ENCODE measurements around the gene DPH1.

The DPH1 gene

DNA sequence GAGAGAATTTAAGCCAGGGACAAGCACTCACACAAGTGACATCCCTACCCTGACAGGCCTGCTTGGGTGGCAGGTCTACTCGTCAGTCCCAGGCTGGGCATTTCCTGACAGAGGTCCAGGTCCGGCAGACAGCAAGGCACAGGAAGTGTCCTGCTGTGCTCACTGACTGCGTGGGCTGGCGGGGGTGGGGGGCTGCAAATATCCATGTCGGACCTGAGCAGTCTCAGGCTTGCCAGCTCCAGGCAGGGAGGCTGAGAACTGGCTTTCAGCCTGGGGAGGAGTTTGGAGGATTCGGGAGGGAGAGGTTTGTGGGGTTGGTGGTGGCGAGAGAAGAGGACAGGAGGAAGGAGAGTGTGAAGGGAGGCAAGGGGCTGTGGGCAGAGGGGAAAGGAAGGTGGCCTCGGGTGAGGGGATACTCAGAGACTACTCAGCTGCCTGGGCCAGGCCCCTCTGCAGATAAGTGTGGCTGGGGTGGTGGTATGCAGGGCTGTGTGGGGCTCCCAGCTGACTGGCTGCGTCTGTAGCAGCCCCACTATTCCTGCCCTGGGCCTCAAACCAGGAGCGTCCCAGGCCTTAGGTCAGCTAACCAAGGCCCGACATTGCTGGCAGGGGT is 32.7 kb downstream of the DPH1 start:
- DNase-seq (ENCODE audit: low read depth in 3 of 3) = no peak

DNA sequence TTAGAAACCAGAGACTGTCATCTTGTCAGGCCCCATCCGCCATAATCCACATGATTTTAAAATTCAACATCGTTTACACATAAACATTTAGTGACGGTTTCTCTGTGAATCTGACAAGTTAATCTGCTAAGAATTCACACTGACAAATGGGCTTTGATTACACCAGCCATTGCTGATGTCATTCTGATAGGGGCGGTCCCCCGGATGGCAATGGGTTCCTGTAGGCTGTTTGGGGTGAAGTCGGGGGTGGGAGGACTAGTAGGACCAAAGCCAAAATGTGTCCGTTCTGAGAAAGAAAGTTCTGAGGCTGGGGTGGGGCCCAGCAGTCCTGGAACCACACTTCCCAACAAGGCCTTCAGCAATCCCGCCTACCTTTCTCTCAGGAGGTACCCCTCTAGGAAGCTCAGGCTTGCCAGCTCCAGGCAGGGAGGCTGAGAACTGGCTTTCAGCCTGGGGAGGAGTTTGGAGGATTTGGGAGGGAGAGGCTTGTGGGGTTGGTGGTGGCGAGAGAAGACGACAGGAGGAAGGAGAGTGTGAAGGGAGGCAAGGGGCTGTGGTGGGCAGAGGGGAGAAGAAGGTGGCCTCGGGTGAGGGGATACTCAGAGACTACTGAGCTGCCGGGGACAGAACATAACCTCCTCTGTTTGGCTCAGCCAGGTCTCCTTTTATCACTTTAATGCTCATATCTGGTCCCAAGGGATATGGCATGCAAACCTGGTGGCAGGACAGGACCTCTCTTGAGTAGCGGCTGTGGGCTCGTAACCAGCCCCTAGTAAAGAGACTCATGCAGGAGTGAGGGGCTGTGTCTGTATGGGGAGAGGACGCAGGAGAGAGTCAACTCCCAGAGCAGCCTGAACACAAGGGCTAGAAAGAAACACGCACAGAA is 33.6 kb downstream of the DPH1 start:
- no peak for DNase-seq (ENCODE audit: low read depth in 3 of 3)

DNA sequence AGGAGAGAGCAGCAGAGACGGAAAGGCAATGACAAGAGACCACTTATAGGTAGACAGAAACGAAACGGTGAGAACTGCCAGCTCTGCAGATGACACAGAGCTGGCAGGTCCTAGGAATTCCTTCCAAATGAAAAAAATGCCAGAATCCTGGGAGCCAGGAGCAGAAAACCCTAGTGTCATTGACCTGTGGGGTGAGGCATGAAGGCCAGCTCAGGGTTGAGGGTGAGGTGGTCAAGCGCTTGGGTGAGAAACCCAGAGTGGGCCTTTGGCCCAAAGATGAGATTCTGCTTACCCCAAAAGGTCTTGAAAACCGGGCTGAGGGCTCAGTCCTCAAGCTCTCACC is 34.2 kb downstream of the DPH1 start:
- no peak for DNase-seq (ENCODE audit: low read depth in 3 of 3)

DNA sequence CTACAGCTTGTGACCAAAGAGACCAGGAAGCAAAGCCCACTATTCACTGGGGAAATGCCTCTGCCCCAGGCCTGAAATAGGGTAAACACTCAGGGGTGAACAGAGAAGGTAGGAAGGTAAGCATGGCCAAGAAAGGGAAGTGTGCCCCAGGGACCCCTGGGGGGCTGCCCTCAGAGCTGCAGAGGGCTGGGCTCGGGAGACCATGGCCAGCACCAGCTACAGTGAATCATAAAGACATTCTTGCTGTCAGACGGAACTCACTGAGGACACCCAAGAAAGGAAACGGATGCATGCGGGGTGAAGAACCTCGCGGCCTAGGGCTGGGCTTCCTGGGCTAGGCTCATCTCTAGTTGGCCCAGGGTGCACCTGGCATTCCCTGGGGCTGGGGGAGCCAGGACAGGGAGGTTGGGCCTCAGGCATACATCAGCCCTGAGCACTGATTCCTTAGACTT is 34.6 kb downstream of the DPH1 start:
- DNase-seq (ENCODE audit: low read depth in 3 of 3) = no peak

DNA sequence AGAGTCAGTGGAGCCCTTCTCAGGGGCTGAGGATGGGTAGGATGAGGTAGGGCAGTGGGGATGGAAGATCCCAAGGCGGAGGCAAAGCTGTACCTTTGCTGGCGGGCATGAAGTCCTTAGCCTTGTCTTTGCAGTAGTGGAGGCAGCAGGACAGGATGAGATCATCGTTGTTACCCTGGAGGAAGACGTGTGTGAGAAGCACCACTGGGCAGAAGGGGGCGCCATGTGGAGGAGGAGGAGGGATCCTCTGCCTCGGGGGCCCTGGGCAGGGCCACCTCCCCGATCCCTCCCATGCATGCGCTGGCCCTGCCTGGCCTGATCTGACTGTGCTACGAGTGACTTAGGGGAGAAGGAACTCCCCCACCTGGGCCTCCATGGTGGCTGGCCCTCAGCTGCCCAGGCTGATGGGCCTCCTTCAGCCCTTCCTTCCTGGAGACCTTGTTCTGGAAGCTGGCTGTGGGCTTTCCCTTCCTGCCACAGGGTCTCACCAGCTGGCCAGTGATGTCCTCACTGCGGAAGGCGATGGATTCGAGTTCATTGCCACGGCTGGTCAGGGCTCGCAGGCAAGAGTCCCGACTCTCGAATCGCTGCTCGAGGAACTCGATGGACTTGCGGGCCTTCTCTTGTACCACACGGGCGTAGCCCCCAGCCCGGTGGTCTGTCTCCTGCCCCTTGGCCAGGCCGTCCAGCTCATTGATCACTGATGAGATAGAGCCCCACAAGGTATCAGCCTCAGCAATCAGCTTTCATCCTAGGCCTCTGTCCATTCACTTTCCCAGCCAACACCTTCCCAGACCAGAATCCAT is 35.2 kb downstream of the DPH1 start:
- peak in 1 of 3 donors; percentile 51 for DNase-seq (ENCODE audit: low read depth in 3 of 3)

DNA sequence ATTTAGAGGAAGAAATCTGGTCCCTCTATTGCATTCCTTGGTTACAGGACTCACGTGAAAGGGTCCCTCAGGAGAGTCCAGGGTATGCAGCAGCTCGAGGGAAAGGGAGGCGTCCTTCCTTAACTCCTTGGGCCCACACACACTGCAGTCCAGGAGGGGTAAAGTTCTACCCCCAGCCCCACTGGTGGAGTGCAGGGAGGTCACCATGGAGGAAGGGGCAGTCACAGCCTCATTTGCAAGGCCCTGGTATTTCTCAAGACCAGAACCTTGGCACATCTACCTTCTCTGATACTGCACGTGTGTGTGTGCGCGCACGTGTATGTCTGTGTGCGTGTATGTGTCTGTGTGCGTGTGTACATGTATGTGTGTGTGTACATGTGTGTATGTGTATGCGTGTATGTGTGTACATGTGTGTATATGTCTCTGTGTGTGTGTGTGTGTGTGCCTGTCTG is 36.0 kb downstream of the DPH1 start:
- DNase-seq (ENCODE audit: low read depth in 3 of 3) = no peak

DNA sequence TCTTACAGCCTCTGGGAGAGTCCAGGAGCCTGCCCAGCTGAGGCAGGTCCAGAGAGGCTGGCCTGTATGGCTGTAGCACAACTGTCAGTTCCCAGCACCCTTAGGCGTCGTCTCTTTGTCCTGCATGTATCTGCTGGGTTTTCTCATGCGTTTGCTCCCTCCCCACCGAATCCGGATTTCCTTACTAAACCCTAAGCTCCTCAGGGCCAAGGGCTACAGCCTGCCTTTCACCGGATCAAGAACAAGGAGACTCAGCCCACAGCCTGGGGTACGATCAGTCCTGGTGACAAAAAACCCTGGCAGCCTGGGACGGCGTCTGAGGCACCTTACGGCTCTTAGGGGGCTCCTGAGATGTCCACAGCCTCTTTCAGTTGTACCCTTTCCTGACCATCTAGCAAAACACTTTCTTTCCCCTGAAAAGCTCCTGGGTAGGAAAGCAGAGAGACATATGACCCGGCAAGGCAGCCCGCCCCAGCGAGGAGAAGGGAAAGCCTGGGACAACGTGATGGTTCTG is 37.2 kb downstream of the DPH1 start:
- DNase-seq (ENCODE audit: low read depth in 3 of 3) = no peak

DNA sequence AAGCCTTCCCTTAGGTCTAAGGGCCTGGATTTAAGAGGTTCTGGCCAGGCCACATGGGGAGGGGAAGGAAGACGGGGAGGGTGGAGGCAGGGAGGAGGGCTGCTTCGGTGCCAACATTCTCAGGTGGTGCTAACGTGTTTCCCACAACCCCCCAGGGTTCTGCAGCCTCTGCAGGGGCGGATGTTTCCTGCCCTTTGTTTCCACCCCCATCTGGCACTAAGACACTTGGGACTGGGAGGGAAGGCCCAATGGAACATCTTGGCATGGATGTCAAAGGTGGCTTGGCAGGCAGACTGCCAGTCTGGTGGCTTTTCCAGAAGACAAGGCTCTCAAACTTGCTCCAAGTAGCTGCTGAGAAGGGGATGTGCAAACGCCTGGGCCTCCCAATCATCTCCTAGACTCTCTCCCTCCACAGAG is 37.7 kb downstream of the DPH1 start:
- DNase-seq (ENCODE audit: low read depth in 3 of 3) = no peak

DNA sequence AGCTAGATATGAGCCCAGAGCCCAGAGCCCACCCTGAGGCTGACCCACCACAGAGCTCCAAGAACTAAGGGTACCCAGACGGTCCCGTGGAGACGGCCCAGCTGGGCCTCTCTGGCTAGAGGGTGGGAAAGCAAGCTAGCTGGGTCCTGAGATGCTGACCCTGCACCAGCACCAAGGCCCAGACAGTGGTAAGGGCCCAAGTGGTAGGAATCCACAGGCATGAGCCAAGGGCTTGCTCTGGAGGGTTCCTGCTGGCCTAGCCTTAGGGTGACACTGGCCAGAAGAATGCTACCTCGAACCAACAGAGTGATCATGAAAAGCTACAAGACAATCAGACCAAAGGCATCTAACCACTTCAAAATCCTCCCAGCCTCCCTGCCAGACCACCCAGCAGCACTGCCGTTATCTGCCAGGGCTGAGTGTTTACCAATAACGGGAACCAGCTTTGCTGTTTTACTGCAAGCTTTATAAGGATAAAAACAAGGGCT is 38.1 kb downstream of the DPH1 start:
- DNase-seq (ENCODE audit: low read depth in 3 of 3) = no peak

DNA sequence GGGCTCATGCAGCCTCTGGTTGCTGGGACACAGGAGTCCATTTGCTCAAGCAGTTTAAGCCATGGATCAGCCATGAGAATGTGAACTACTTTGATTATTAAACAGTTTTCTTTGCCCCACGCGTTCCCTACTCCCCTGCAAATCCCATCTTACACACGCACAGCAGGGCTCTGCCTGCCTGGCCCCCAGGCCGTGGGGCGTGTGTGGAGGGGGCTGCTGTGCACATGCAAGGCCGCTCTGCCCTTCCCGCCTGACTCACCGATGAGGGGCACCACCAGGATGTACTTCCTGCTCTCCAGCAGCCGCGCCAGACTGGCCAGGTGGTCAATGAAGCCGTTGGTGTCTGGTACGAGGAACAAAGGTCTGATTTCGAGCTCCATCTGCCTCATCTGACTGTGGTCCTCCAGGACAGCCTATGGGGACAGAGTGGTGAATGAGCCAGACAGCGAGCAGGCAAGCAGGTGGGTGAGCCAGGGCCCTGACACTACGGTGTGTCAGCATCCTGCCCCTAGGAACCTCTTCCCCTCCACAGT is 38.6 kb downstream of the DPH1 start:
- no peak for DNase-seq (ENCODE audit: low read depth in 3 of 3)

DNA sequence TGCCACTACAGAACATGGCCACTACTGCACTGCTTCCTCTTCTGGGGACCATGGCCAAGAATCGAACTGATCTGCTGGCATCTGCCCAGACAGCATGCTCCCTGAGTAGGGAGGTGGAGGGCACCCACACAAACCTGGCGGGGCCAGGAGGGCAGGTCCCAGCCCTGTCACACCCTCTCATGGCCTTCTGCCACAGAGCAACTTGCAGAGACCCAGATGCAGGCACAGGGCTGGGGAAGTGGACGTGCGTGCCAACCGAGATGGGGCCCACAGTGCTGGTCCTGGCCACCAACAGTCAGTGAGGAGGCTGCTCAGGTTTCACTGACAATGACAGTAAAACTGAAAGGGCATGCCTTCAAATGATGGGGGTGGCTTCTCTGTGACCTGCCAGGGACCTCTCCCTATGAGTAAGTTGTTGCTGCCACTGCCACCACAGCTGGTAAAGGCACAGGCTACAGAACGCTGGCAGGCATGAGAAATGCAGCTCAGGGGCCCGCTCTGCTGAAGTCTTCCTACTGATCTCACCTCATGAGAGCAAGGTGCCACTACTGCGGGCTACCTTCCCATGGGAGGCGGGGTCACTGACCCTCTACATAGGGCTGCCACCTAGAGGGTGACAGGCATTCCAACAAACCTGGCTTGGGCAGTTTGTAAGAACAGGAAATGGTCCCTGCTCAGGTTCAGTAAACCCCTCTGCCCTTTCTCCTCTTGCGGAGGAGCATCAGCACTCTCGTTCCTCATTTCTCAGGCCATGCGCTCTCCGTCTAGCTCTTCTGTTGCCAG is 40.5 kb downstream of the DPH1 start:
- DNase-seq (ENCODE audit: low read depth in 3 of 3) = peak in 2 of 3 donors; percentile 69 to 78

DNA sequence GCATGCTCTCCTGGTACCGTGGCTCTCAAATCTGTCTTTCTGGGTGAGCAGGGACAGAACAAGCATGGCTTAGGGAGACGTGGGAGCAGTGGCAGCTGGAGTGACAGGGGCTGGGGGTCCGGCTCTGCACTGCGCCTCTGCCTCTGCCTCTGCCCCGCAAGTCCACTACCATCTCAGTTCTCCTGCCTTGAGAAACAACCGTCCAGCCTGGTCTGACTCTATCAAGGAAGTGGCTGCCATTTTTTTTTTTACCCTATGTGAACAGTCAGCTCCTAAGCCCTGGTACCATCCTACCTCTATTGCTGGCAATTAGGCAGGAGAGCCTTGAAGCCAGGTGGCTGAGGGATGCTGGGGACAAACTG is 41.1 kb downstream of the DPH1 start:
- DNase-seq (ENCODE audit: low read depth in 3 of 3) = no peak

DNA sequence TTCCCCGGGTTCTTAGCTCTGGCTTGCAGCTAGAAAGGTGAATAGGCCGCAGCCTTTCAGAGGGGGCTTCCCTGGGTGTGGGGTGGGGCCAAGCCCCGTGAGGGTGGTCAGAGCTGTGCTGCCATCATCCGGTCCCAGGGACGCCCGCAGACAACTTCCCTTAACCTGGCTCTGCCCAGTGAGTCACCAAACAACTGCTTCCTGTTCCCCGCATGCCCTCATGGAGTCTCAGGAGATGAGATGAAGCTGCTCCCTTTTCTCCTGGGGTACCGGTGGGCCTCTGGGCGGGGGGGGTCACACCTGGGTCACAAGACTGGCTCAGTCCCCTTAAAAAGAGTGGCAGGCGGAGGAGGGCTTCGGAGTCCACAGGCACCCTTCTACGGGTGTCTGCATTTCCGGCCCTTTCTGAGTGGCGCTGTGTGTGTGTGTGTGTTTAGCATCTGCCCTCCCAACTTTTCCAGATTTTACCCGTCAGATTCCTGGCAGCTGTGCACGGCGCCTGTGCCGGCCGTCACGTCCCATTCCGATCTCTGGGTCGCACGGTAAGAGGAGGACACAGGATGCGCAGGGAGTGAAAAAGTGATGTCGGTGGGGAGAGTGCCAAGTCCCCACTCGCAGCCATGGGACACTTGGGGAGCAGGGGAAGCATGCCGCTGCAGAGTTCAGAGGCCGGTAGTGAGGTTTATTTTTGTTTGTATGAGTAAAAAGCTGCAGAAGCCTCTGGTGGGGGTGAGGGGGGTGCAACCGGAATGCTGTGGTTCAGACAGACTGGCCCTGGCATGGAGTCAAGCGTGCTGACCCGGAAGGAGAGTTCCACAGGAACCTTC is 41.7 kb downstream of the DPH1 start:
- no peak for DNase-seq (ENCODE audit: low read depth in 3 of 3)

DNA sequence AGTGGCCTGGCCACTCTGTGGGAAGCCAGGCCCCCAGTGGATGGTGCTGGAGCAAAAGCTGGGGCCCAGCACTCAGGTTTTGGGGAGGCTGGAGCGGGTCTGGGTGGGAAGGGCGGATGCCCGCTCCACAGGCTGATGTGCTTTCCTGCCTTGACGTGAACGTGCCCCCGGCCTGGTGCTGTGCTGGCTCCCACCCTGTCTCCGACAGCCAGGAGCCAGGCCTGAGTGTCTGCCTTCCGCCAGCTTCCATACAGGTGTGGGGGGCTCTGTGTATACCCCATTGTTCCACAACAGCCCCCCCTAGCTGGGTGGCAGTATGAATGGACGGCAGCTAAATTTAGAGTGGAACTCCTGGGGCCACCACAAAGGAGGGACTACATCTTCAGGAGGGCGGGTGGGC is 45.0 kb downstream of the DPH1 start:
- no peak for DNase-seq (ENCODE audit: low read depth in 3 of 3)

DNA sequence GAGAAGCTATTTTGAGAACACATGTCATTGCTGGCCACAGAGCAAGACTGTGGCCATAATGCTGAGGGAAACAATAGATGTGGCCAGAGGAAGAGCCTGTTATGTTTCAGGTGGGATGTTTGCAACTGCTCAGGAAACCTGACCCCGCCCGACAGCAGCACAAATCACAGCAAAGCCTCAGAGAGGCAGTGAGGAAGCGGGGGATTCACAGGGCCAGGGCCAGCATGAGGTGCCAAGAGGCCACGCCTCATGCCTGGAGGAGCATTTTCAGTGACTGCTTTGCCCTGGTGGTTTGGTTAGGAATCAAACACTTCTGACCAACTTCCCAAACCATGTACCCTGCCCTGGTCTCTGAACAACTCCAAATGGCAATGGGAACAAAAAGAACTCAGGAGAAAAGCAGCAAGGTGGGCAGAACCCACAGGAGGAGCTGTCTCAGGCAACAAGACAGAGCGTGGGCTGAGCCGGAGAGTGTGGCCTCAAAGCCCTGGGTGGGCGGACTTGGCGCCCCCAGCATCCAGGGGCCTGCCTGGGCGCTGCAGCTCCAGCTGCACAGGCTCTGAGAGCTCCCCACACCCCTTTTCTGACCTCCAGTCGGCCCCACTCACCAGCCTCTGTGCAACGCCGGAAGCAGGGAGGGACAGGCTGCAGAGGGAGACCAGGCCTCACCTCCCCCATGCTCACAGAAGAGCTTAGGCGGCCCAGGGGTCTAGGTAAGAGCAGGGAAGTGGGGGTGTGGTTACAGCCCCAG is 45.6 kb downstream of the DPH1 start:
- no peak for DNase-seq (ENCODE audit: low read depth in 3 of 3)

DNA sequence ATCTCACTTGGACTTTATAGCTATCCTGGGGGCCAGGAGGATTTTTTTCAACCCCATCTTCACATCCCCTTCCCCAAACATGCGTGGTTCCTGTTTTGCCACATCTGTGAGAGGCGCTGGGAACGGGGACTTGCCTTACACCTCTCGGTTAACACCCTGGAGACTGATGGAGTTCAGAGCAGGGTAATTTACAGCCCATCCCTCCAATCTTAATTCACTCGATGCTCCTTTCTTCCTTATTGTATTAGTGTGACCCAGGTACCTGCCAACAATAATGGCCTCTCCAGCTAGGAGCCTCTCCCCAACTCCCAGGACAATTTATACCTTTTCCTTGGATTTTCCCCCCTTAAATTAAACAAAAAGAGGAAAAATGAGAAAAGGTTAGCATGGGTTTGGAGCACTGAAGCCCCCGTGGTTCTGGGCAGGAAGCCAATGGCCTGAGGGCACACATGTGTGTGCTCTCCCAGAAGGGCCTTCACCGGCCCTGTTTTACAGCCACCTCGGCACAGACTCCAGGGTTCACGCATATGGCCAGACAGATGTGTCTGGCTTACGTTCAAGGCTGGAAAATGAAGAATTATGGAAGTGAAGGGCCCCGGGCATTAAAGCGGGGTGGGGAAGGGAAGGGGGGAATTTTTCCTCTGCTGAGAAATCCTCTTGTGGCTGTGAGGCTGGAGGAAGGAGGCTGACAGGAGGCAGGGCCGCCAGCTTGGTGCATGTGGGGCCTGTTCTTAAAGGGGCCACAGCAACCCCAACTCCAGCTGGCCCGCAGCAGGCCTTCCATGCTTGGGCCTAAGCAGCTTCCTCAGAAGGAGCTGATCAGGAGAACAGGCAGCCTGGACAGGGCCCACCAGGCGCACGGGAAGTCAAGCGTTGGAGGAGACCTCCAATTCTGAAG is 46.4 kb downstream of the DPH1 start:
- no peak for DNase-seq (ENCODE audit: low read depth in 3 of 3)

DNA sequence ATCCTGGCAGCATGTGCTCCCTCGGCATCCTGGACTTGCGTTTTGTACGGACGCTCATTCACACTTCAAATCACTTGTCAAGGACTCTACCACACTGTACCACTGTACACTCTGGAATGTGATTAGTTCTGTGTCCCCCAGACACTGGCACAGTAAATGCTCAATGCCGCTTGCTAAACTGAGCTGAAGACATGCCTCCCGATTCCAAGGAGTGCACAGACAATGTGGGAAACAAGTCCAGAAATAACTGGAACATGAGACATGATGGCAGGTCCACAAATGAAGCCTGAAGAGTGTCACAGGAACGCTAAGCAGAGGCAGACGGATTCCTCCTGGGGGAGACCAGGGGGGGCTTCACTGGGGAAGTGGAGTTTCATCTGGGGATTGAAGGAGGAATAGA is 47.1 kb downstream of the DPH1 start:
- no peak for DNase-seq (ENCODE audit: low read depth in 3 of 3)

DNA sequence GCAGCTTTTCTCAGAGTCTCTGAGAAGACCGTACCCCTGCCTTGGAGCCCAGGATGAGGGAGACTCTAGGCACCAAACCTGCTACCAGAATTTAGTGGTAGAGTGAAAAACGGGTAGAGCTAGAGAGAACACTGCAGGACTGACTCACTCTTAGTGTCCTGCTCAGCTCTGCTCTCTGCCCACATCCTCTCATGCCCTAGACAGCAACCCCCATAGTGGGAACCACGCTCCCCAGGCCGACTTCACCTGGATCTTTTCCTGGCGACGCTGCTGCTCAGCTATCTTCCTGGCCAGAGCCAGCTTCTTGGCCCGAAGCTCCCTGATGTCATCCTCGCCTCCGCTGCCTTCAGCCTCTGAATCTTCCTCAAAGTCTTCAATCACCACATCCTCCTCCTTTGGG is 51.6 kb downstream of the DPH1 start:
- no peak for DNase-seq (ENCODE audit: low read depth in 3 of 3)
